CD4-positive, alpha-beta T cell (primary cell): ENCODE measurements around the gene TMEM196. TPM values are rescaled to one million over a fixed set of nuclear protein-coding genes. Genes with fewer than 3 reads are reported as not detected.

ENCODE experiments used
- ATAC-seq: fragments of 200-7000 bp; cut with Tn5 transposase; one replicate; pipeline ENCODE4 v1.10.0; 2022; ENCODE audit warnings: mild to moderate bottlenecking; ENCODE audit not compliant: poor library complexity
- CTCF ChIA-PET: fragments of 350-600 bp; sonication (Branson Sonifier 250); formaldehyde crosslinking; loops from one replicate; lab custom pipeline; 2021; ENCODE audit warnings: antibody characterized with exemption, inconsistent platforms; lab: Charles Lee
- POLR2A ChIA-PET: fragments of 350-600 bp; sonication (Branson Sonifier 250); formaldehyde crosslinking; loops from one replicate; lab custom pipeline; 2021; ENCODE audit warnings: antibody characterized with exemption, inconsistent platforms; lab: Charles Lee
- DNase-seq, 14 experiments: peaks; one replicate each; pipeline ENCODE4 v3.0.0-alpha.2; 2013 to 2020; ENCODE audit warnings: mixed read lengths in 2 of 14
- H3K27ac ChIP-seq, 2 donors: one replicate each; pipeline versions ENCODE4 v1.5.1 to v1.7.0; 2013; ENCODE audit warnings: low read length in 2 of 2, low read depth in 1 of 2, mild to moderate bottlenecking in 1 of 2
- H3K27me3 ChIP-seq, 2 experiments: 1 replicate in 1 of 2; 2 replicates in 1 of 2; pipeline versions ENCODE4 v1.6.1 to v1.7.0; 2013; ENCODE audit warnings: low read length in 2 of 2, control low read depth in 1 of 2, mild to moderate bottlenecking in 1 of 2, moderate library complexity in 1 of 2; ENCODE audit not compliant: insufficient read depth in 2 of 2, control insufficient read depth in 1 of 2
- H3K36me3 ChIP-seq: one replicate; pipeline ENCODE4 v1.6.1; 2013; ENCODE audit warnings: low read length, control low read depth; ENCODE audit not compliant: insufficient read depth
- H3K4me1 ChIP-seq: one replicate; pipeline ENCODE4 v1.6.1; 2013; ENCODE audit warnings: low read length, control low read depth; ENCODE audit not compliant: insufficient read depth
- H3K4me3 ChIP-seq: one replicate; pipeline ENCODE4 v1.5.1; 2013; ENCODE audit warnings: mild to moderate bottlenecking, low read length, moderate library complexity
- H3K9me3 ChIP-seq, 2 experiments: 1 replicate in 1 of 2; 2 replicates in 1 of 2; pipeline versions ENCODE4 v1.6.1 to v1.7.0; 2013; ENCODE audit warnings: low read length in 2 of 2, mild to moderate bottlenecking in 2 of 2, control low read depth in 1 of 2, moderate library complexity in 1 of 2; ENCODE audit not compliant: control insufficient read depth in 1 of 2, insufficient read depth in 1 of 2
- H3K27ac Mint-ChIP-seq: one replicate; pipeline ENCODE4 v1.8.0; 2020; ENCODE audit warnings: mixed read lengths
- H3K27me3 Mint-ChIP-seq: one replicate; pipeline ENCODE4 v1.8.0; 2021; ENCODE audit warnings: mixed read lengths
- H3K36me3 Mint-ChIP-seq: one replicate; pipeline ENCODE4 v1.8.0; 2021; ENCODE audit warnings: low read depth, mixed read lengths
- H3K4me1 Mint-ChIP-seq: one replicate; pipeline ENCODE4 v1.8.0; 2021; ENCODE audit warnings: low read depth, mixed read lengths
- H3K4me3 Mint-ChIP-seq: one replicate; pipeline ENCODE4 v1.8.0; 2020; ENCODE audit warnings: mild to moderate bottlenecking, mixed read lengths
- H3K9me3 Mint-ChIP-seq: one replicate; pipeline ENCODE4 v1.8.0; 2020; ENCODE audit warnings: mixed read lengths
- CTCF ChIP-seq: fragments of 200-600 bp; IDR thresholded peaks from one replicate; pipeline ENCODE4 v1.8.0; 2022; ENCODE audit warnings: antibody characterized with exemption, mild to moderate bottlenecking
- intact Hi-C, 2 experiments: fragments of 100-400 bp; cut with DNase I in 1 of 2; cut with micrococcal nuclease in 1 of 2; formaldehyde crosslinking; loops; one replicate each; pipeline versions ENCODE4 v1.15.1 to v1.9.0; 2023 to 2025; cut with DNase I, micrococcal nuclease
- total RNA-seq, 174 experiments: library from RNA in 2 of 174; stranded (reverse) in 2 of 174; gene quantifications; one replicate each; pipeline ENCODE4 v1.2.3 and lab custom pipeline; 2021 to 2026

The TMEM196 gene
- total RNA-seq, 2 experiments from 2014 or later = not detected

GRCh38 chr7:19744075-19744474, 29.3 kb downstream of the TMEM196 start:
- no peaks in the 10 kb centered on the region for H3K27me3 ChIP-seq
- no peaks in the 10 kb centered on the region for H3K36me3 ChIP-seq
- Mint-ChIP-seq H3K9me3 (no peaks in the 10 kb centered on the region), H3K4me1 (no peaks in the 10 kb centered on the region), H3K4me3 (no peak overlapping the region), H3K36me3 (no peaks in the 10 kb centered on the region), H3K27me3 (peaks cover 10% of the 10 kb centered on the region), H3K27ac (no peak overlapping the region)
- intact Hi-C loops = no loop called here
- no peak overlapping the region for H3K4me3 ChIP-seq
- no peaks in the 10 kb centered on the region for H3K9me3 ChIP-seq
- H3K27ac ChIP-seq = no peak overlapping the region
- ATAC-seq (no peak), DNase-seq (no peak)
- CTCF ChIA-PET = interaction anchor here (1.0 kb wide), 1 partner anchor 10 kb away, joined by 4 read pairs; no protein-coding TSS in a partner anchor
- no peaks in the 10 kb centered on the region for H3K4me1 ChIP-seq
- TF ChIP-seq CTCF = no peak
- POLR2A ChIA-PET = no interaction called here

GRCh38 chr7:19728716-19729115, 44.7 kb downstream of the TMEM196 start:
- H3K36me3 ChIP-seq = no peaks in the 10 kb centered on the region
- ChIA-PET POLR2A (no interaction called here), CTCF (no interaction called here)
- Mint-ChIP-seq H3K9me3 (no peaks in the 10 kb centered on the region), H3K27me3 (peaks cover 58% of the 10 kb centered on the region), H3K4me1 (no peaks in the 10 kb centered on the region), H3K4me3 (no peak overlapping the region), H3K27ac (no peak overlapping the region), H3K36me3 (no peaks in the 10 kb centered on the region)
- no peak overlapping the region for H3K27ac ChIP-seq
- no peaks in the 10 kb centered on the region for H3K9me3 ChIP-seq
- ATAC-seq = no peak
- TF ChIP-seq CTCF = no peak
- DNase-seq = no peak
- intact Hi-C loops = no loop called here
- peaks cover 0 to 16% of the 10 kb centered on the region in 2 experiments for H3K27me3 ChIP-seq
- no peaks in the 10 kb centered on the region for H3K4me1 ChIP-seq
- no peak overlapping the region for H3K4me3 ChIP-seq

- H3K4me3 Mint-ChIP-seq = no peak overlapping the region
- POLR2A ChIA-PET = no interaction called here
- H3K9me3 Mint-ChIP-seq = no peaks in the 10 kb centered on the region
- intact Hi-C loops = no loop called here
- H3K27me3 ChIP-seq = peaks cover 0 to 12% of the 10 kb centered on the region in 2 experiments
- no peak overlapping the region for H3K27ac Mint-ChIP-seq
- no peak for TF ChIP-seq CTCF
- no peak for ATAC-seq
- no peaks in the 10 kb centered on the region for H3K36me3 Mint-ChIP-seq
- H3K36me3 ChIP-seq = no peaks in the 10 kb centered on the region
- CTCF ChIA-PET = no interaction called here
- peaks cover 43% of the 10 kb centered on the region for H3K27me3 Mint-ChIP-seq
- no peaks in the 10 kb centered on the region for H3K9me3 ChIP-seq
- H3K4me1 ChIP-seq = no peaks in the 10 kb centered on the region
- no peak overlapping the region for H3K27ac ChIP-seq
- H3K4me3 ChIP-seq = no peak overlapping the region
- no peaks in the 10 kb centered on the region for H3K4me1 Mint-ChIP-seq
- no peak for DNase-seq
These were observed 47.6 kb downstream of the TMEM196 start for GRCh38 chr7:19725770-19726169.
